HG02642 (cell line): ENCODE data around the gene OARD1.

Source experiments
- ATAC-seq: cut with Tn5 transposase; IDR thresholded peaks from one replicate; pipeline ENCODE4 v1.9.1; 2021; ENCODE audit warnings: mild to moderate bottlenecking; ENCODE audit not compliant: unreplicated experiment, poor library complexity

OARD1 gene

DNA sequence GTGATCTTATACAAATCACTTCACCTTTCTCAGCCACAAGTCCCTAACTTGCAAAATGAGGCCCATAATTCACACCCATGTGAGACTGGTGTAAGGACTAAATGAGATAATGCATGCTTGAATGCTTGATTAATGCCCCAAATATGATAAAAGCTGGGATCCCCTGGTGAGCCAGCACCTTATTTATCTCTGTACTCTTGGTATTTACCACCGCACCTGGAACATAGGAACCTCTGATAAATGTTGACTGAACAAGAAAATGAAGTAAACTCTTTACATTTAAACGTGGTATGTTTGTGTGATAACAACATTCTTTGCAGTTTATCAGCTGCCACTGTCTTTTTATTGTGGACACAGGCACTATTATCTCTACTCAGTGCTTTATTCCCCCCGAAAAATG lies 21.6 kb downstream of the OARD1 start:
- no peak for ATAC-seq

DNA sequence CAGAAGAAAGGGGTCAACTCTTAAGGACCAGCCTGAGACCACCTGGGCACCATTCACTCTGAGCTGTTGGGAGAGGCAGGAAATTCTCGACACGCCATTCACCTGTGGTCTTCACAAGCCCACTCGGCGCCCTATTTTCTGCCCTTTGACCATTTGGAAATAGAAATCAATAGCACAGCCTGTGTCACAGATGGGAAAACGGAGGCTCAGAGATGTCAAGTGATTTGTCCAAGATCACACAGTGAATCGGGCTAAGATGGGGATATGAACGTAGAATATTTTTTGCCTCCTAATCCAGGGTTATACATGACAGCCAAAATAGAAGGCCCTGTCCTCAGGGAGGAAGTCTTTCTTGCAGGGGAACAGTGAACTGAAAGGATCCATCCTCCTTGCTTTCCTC lies 22.2 kb downstream of the OARD1 start:
- no peak for ATAC-seq

DNA sequence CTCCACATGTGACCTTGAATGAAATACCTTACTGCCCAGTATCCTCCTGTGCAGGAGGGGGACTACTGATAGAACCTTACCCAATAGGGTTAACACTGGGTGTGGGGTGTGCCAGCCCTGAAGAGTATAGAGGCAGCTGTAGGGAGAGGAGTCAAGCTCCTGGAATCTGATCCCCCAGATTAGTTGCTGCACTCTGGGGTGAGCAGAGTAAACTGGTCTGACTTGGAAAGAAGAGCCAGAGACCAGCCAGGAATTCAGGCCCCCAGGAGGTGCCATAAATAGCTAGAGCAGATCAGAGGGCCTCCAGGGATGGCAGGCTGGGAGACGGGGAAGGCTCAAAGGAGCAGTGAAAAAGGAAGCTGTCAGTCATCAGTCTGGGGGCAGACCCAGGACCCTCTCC lies 22.6 kb downstream of the OARD1 start:
- ATAC-seq: no peak

DNA sequence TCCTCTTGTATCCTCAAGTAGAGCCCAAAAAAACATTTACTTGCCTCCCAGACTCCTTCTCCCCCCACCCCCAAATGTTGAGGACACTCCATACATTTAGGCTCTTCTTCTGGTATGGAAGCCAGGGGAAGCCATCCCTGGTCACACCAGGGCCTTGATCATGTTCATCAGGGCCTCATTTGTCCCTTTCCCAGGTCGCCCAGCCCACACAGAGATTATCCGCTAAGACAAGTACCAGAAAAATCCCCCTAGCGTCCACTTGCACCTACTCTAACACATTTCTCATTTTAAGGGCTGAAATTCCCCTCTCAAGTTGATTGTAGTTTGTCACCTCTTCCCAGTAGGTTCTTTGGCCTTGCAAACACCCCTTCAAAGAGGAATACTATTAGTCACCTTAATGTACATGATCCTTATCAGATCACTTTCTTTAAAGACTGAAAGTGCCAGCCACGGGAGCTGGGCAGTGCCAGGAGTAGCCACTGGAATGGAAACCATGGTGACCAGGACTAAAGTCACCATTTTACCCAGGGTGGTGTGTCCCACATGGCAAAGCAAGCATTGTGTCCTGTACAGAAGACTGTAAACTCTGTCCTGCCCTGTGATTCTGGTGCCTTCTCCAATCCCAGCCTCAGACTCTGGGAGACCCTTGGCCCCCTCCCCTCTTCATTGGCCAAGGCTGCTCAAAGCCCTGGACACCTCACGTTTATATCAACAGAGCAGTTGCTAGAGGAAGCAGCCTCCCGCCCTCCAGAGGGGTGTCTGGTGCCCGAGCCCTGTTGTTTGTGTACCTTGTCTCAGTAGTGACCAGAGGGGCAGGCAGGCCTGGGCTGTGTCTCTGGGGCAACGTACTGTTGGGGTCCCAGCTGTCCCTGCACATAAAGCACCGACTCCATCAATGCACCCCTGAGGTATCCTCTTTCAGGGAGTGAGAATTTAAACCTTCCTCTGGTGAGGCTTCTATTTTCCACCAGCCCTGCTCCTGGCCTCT lies 24.1 kb downstream of the OARD1 start:
- ATAC-seq: no peak

DNA sequence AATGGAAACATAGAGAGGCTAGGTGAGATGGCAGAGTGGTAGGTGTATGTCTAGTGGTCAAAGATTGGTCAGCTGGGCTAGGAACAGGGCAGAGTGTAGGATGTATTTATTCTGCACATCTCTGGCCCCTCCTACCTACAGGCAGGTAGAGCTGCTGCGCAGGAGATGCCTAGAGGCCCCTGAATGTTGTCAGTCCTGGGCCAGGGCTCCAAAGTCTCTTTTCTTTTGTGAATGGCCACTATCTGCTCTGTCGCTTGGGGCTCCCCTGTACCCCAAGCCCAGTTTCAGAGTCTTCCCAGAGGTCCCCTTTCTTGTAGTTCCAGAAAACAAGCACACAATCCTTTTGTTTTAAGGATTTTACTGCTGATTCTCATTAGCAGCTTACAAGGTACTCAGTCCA lies 24.9 kb downstream of the OARD1 start:
- no peak for ATAC-seq

DNA sequence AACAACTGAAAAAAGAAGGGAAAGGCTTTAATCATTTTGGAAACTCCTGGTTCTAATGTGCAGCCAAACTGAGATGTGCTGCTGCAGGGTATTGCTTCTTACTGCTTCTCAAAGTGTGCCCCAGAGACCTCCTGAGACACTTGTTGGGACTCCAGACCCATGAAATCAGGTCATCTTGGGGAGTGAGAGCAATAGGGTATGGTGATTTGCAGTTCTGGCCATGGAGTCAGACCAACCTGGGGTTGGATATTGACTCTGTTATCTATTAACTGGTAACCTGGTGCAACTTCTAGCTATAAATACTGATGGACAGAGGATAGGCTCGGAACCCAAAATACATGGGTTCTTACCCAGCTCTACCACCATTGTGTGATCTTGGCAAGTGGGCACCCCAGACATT lies 26.1 kb downstream of the OARD1 start:
- ATAC-seq: no peak

DNA sequence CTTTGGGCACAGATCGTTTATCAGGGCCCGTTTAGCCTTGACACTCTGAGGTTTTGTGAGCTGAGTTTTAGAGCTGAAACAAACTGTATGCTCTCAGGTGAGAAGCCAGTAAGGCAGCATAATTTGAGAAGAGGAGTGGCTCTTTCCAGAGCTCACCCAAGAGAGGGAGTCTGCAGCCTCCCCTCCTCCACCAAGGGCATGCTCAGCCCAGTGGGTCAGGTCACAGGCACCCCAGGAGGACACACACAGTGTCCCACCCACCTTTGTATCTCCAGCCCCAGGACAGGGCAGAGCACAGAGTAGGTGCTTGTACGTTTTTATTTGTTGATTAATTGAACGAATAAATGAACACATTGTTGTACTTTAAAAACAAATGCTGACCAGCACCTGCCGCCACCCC lies 26.5 kb downstream of the OARD1 start:
- ATAC-seq: no peak

DNA sequence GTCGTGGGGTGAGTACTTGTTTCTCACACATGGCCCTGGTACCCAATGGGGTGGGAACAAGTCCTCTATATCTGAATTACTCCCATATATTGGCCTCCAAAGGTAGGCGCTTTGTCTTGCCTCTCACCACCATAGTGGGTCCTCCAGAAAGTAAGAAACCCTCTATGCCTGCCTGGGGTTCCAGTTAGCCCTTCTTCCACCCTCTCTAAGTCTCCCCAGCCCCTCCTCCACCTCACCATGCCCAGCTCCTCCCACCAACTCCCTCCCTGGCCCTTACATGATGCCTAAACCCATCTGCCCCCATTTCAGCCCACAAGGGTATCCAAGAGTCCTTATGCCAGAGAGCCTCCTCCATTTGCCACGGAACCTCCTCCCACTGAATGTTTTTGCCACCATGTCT lies 29.0 kb downstream of the OARD1 start:
- ATAC-seq: no peak

DNA sequence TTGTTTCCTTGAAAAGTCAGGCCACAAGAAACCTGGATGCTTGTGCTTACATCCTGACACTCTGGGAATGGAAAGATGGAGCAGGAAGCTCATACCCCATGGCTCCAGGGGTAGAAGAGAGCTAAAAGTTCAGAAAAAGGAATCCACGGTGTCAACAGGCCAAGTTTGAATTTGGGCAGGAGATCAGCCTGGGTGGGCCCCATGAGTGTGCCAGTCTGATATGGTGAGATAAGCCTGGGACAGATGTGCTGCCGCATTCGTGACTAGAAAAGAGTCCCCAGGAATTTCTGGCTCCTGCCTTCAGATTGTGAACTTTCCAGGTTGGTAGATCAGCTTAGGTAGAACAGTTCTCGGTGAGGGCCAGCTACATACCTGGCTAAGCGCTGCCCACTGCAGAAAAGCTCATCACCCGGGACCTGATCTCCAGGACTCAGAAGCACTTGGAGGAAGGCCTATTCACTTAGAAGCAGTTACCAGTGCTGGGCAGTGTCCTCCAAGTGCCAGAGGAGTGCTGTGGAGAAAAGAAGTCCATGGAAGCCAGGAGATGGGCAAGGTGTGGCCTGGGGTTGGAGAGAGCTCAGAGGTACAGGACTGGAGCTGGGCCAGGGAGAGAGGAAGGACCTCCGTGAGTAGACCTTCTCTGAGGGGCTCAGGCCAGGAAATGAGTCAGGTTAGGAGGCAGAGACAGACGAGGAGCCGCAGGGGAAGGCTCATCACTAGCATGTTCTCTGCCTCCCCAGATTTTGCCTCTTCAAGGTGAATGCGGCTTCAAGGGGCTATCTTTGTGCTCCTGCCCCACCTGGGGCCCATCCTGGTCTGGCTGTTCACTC lies 29.7 kb downstream of the OARD1 start, which contains the start of gene TSPO2:
Gene TSPO2, plus strand, starts transcription at position 242 of the 830 bp plus-strand sequence. Its CDS starts 519 bp downstream, at position 761.
- no peak for ATAC-seq

DNA sequence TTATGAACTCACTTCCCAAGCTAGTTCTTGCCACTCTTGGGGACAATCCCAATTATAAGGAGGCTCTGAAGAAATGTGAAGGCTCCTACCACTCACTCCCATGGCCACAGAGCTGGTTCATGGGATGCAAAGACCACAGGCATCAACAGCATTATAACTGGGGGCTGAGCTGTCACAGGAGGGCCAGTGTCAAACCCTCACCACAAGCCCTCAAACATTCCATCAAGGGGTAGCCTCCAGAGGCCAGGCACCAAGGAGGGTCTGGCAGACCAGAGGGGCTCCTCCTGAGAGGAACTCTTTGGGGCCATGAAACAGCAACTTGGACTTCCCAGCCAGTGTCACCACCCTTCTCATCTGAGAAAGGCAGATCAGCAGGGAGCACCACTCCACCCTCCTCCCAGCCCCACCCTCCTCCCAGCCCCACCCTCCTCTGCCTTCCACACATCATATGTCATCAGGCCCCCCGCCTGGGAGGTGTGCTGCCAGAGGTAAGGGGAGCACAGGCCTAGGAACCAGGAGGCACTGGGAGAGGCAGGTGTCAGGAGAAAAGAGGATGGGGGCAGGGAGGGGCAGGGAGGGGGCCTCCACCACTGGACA lies 31.1 kb downstream of the OARD1 start:
- ATAC-seq: no peak

DNA sequence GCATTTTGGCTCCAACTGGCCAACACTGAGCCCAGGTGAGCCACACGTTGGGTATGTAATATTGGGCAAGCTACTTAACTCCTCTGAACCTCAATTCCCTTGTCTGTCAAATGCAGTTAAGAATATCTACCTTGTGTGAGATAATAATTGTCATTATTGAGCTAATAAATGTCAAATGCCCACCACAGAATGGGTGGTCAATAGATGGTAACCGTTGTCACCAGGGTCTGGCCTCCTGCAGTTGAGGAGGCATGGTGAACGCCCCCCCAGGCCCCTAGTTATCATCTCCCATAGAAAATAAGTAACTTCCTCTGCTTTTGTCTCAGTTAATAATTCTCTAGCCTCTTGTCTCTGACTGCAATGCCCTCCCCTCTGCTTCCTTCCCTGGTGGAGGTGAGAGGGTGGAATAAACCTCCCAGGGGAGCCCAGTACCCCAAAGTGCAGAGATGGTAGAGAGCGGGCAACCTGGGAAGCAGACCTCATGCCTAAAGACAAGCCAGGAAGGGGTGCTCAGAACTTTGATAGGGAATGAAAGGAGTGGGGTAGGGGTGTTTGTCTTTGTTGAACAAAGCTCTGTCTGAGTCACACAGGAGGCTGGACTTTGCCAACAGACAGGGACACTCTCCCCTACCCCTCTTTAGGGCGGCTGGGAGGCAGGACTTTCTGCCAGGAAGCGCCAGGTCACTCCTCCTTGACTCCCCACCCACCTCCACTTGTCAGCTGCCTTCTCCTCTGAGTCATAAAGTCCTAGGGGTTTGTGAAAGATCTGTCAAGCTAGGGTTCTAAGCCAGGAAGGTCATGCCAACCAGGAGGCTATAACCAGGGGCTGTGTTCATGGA lies 31.8 kb downstream of the OARD1 start:
- ATAC-seq: no peak

DNA sequence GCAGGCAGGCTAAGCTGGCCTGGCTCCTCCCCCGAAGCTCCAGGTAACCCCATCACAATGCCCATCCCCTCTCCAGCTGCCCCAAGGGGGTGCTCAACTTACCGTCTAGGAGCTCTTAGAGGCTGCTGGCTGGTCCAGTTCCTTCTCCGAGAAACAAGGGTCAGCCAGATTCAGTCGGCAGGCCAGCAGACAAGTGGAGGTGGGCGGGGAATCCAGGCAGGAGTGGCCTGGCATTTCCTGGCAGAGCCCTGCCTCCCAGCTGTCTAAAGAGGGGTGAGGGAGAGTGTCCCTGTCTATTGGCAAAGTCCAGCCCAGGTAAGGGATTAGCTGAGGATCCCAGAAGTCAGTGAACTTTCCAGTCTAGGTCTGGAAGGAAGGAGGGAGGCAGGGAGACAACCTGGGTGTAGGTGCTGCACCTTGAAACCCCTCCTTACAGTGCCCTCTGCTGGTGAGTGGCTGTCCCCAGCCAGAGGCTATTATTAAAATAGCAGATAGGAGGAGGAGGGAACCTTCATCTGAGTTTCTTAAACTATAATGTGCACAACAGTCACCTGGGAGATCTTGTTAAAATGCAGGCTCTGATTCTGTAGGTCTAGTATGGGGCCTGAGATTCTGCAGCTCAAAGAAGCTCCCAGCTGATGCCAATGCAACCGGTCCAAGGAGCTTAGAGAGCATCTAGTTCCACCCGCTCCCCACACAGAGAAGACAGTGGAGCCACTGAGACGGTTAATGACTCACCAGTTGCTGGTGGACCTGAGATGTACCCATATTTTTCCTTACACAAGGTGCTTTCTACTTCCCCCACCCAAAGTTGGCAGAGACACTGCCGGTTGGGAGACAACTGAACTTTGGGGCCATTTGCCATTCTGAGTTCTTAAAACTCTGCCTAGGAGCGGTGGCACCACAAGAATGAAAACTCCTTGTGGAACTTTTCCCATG lies 32.8 kb downstream of the OARD1 start, which contains the start of gene UNC5CL:
Gene UNC5CL, minus strand, starts transcription at position 162 of the 939 bp plus-strand sequence. CDS start 4,147 bp downstream, outside the sequence.
- ATAC-seq: no peak

DNA sequence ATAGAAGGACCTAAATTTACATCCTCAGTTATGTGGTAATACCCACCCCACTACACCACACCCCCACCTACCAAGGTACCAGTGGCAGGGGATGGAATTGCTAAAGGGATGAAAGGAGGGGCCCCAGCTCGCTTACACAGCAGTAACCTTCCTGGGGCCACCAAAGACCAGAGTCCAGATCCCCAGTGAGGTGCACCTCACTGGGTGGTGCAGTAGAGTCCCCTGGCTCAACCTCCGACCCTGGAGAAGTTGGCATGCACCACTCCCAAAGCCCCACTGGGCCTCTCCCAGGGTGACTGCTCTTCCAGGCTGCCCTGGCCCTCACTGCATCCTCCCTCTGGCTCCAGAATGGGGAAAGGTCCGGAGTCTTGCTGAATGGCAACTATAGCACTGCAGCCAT lies 34.0 kb downstream of the OARD1 start:
- no peak for ATAC-seq

DNA sequence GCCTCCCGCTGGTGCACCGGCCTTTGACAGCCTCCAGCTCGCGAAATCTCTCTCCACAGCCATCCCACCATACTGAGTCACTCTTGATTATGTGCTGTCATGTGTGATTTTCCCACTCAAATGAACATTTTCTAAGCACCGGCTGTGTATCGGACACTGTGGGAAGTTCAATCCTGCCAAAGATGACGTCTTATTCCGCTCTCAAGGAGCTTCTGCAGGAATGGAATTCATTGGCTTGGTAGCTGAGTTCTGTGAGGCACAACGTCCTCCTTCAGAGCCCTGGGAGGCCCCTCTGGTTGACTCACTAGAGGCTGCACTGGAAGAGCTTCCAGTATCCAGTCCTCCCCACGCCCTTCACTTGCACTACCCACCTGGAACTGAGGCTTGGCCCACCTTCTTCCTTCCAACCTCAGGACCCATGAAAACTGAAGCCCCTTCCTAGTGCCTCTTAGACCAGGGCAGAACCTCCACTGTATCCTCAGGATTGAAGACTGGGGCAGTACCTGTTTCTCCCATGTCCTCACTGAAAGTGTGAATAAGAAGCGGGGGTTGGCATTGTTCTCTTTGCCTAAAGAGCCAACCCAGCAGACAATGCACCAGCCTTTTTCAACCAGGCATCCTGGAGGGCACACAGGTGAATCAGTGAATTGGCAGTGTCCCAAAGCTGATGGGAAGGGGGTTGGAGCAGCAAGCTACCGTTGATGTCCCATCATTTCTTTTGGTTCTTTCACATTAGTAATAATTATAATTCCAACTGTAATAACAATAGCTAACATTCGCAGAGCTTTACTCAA lies 34.9 kb downstream of the OARD1 start:
- ATAC-seq: no peak

DNA sequence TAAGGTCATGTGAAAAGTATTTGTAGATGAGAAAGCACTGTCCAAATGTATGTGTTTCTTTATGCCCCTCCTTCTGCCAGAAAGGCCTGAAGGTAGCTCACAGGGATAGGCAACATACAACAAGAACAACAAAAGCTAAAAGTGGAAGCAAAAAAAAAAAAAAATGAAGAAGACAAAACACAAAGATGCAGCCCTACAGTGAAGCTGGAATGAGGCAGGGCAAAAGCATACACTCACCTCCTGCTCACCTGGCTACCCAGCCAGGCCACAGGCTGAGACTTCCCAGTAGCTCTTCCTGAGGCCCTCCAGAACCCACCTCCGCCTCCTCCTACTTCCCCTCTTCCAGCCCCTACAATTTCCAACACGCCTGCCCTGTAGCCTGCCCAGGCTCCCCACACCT lies 35.6 kb downstream of the OARD1 start:
- no peak for ATAC-seq

DNA sequence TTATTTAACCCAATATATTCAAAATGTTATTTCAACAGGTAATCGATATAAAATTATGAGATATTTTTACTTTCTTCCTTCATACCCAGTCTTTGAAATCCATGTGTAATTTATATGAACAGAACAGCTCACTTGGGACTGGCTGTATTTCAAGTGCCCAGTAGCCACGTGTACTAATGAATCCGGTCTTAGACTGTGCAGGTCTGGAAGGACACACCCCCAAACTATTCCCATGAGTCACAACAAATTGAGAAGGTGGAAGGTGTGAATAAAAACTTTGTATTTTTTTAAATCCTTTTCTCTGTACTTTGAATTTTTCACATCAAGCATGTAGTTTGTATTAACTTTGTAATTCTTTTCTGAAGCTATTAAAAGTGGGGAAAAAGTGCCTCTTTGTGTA lies 36.0 kb downstream of the OARD1 start:
- ATAC-seq: no peak

DNA sequence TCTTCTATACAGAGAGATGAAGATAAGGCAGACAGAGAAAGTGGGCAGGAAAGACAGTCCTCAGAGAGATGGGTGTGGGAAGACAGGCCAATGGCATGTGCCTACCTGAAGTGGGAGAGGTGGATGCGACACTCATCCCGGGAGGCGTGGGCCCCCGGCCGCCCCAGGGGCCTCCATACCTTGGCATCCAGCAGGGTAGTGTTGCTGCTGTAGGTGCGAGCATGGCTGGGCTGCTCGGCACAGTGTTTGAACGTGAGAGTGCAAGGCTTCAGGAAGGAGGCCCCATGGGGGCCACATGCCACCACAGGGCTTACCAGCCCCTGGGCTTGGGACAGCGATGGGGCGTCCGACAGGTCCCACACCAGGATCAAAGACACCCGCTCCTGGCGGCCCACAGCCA lies 38.4 kb downstream of the OARD1 start:
- ATAC-seq: no peak

DNA sequence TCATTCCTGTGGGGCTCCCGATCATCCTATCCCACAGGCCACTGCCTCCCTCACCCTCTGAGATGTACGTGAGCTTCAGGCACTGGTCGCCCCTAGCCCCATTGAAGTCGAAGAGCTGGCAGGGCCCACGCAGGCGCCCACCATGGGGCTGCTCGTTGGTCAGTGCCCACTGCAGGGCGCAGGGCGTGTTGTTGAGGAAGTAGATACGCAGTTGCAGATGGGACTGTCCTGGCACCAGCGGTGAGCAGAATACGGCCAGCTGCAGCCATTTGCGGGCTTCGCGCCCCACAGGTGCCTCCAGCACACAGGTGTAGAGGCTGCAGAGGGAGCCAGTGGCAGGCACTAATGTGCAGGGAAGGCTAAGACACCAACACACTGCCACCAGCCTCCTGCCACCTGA lies 39.3 kb downstream of the OARD1 start:
- no peak for ATAC-seq
